ENCODE measurements around the gene GDF2. TPM values are rescaled to one million over a fixed set of nuclear protein-coding genes. Genes with fewer than 3 reads are reported as not detected.

Gene GDF2
- total RNA-seq, 1 donor from 2014 or later = not detected

DNA sequence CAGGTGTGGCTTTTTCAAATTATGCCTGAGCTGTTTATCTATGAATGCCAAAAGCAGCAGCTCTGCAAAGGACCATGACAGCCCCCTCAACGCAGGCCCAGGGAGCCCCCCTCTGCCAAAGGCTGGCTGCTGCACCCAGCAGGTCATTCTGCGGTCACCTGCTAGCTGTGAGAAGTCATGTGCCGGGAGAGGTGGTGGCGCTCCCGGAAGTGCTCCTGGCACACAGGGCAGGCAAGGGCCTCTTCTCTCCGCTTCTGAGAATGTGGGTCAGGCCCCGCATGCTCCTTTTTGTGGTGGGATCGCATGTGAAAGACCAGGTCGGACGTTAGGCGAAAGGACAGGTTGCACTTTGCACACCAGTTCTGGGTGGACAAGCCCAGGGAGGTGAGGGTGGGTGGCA, 45.4 kb downstream of the GDF2 start:
- Mint-ChIP-seq H3K27me3 (ENCODE audit: low read depth) (peaks cover 5% of the 10 kb centered on the region), H3K4me1 (ENCODE audit: low read depth) (peaks cover 14% of the 10 kb centered on the region), H3K9me3 (ENCODE audit: low read depth) (no peaks in the 10 kb centered on the region), H3K36me3 (ENCODE audit: low read depth) (peaks cover 1% of the 10 kb centered on the region), H3K4me3 (ENCODE audit: unreplicated experiment) (no peak overlapping the region), H3K27ac (ENCODE audit: unreplicated experiment) (no peak overlapping the region)
- peak; percentile 82 for DNase-seq (ENCODE audit: low spot score)
- TF ChIP-seq, protein P1, sequence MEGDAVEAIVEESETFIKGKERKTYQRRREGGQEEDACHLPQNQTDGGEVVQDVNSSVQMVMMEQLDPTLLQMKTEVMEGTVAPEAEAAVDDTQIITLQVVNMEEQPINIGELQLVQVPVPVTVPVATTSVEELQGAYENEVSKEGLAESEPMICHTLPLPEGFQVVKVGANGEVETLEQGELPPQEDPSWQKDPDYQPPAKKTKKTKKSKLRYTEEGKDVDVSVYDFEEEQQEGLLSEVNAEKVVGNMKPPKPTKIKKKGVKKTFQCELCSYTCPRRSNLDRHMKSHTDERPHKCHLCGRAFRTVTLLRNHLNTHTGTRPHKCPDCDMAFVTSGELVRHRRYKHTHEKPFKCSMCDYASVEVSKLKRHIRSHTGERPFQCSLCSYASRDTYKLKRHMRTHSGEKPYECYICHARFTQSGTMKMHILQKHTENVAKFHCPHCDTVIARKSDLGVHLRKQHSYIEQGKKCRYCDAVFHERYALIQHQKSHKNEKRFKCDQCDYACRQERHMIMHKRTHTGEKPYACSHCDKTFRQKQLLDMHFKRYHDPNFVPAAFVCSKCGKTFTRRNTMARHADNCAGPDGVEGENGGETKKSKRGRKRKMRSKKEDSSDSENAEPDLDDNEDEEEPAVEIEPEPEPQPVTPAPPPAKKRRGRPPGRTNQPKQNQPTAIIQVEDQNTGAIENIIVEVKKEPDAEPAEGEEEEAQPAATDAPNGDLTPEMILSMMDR (IDR thresholded peaks at IDR 0.05) = no peak

DNA sequence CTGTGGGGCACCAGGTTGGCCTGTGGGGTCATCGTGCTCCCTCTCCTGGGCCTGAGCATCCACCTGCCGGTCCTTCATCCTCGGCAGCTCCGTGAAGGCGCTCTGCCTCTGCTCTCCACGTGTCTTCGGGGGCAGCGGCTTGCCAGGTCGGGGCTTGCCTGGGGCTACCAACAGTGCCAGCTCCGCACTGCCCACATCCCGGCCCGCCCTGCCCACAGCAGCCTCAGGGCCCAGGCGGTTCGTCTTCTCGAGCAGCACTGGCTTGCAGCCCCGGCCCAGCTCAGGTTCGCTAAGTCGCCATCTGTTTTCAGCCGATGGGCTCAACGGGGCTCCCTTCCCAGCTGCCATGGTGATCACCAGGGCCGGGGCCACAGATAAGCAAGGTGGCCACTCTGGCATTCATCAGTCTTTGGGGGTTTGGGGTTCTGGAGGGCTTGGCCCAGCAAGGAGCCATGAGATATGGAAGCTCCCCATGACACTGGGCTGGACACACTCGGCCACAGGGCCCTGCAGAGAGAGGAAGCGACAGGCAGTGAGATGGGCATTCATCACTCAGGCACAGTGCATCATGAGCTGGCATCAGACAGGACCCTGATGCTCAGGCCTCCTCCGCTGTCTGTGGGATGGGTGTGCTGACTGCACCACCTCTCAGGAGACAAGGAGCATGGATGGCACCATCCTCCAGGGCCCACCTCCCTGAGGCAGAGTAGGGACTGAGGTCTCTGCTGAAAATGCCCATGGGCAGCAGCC, 46.4 kb downstream of the GDF2 start:
- peak; percentile 88 for DNase-seq (ENCODE audit: low spot score)
- H3K9me3 Mint-ChIP-seq (ENCODE audit: low read depth) = no peaks in the 10 kb centered on the region
- H3K4me1 Mint-ChIP-seq (ENCODE audit: low read depth) = peaks cover 23% of the 10 kb centered on the region
- peaks cover 1% of the 10 kb centered on the region for H3K36me3 Mint-ChIP-seq (ENCODE audit: low read depth)
- H3K27ac Mint-ChIP-seq (ENCODE audit: unreplicated experiment) = no peak overlapping the region
- TF ChIP-seq, protein P1 (IDR thresholded peaks at IDR 0.05) = no peak
- peaks cover 5% of the 10 kb centered on the region for H3K27me3 Mint-ChIP-seq (ENCODE audit: low read depth)
- H3K4me3 Mint-ChIP-seq (ENCODE audit: unreplicated experiment) = no peak overlapping the region

DNA sequence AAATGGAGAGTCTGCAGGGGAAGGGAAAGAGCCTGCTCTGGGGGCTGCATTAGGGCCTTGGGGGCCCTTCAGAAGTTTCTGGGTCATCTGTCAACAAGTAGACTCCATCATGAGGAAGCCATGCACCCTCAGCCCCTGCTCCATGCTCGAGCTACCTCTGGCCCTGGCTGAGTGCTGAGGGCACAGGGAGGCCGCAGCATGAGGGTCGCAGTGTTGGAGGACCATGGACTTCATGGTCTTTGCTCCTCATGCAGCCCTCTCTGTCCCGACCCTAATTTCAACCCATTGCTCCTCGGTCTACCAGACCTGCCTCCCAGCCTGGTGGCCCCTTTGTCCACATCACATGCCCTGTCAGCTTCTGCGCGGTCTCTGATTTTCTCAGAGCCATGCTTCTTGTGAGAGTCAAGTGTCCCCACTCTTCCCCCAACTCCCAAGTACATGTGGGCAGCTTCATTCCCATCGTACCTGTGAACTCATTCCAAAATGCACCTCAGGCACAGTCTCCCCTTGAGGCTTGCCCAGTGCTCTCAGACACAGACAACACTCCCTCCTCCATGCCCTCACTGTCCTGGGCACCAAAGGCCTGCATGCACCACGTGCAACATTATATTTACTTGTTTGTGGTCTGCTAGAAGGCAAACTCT, 47.1 kb downstream of the GDF2 start:
- H3K36me3 Mint-ChIP-seq (ENCODE audit: low read depth) = peaks cover 1% of the 10 kb centered on the region
- H3K9me3 Mint-ChIP-seq (ENCODE audit: low read depth) = no peaks in the 10 kb centered on the region
- peaks cover 5% of the 10 kb centered on the region for H3K27me3 Mint-ChIP-seq (ENCODE audit: low read depth)
- H3K27ac Mint-ChIP-seq (ENCODE audit: unreplicated experiment) = no peak overlapping the region
- DNase-seq (ENCODE audit: low spot score) = no peak
- TF ChIP-seq, protein P1 (IDR thresholded peaks at IDR 0.05) = no peak
- peaks cover 31% of the 10 kb centered on the region for H3K4me1 Mint-ChIP-seq (ENCODE audit: low read depth)
- H3K4me3 Mint-ChIP-seq (ENCODE audit: unreplicated experiment) = no peak overlapping the region

DNA sequence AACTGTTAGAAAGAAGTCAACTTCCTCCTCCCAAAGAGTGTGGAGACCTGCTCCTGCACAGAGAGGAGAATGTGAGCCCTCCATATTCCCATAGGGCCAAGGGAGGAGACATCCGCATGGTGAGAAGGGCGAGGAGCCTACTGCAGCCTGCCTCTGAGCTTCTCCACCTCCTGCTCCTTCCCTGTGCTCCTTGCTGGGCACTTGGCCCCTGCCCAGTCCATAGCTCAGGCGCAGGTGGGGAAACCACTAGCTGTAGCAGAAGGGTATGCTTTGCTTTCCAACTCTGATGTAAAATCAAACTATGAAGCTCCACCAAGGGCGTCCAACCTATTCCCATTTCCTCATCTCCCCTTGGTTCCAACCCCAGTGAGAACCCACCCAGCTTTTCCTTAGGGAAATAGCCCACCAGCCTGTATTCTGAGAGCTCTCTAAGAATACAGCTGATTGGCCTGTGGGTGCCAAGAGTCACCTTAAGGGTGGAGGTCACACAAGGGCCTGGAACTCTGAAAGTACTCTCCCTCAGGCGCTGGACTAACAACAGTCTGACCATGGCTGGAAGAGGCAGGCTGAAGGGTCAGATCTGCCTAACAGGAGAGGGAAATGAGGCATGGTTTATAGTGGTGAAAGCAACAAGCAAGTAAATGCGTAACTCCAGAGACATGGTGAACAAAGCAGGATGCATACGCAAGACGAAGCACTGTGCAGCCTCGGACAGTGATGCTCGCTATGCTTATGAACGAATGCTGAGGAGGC, 47.9 kb downstream of the GDF2 start:
- TF ChIP-seq, protein P1 (IDR thresholded peaks at IDR 0.05) = no peak
- Mint-ChIP-seq H3K36me3 (ENCODE audit: low read depth) (peaks cover 1% of the 10 kb centered on the region), H3K4me3 (ENCODE audit: unreplicated experiment) (no peak overlapping the region), H3K9me3 (ENCODE audit: low read depth) (no peaks in the 10 kb centered on the region), H3K4me1 (ENCODE audit: low read depth) (peaks cover 39% of the 10 kb centered on the region), H3K27ac (ENCODE audit: unreplicated experiment) (no peak overlapping the region), H3K27me3 (ENCODE audit: low read depth) (peaks cover 3% of the 10 kb centered on the region)
- peak; percentile 59 for DNase-seq (ENCODE audit: low spot score)

DNA sequence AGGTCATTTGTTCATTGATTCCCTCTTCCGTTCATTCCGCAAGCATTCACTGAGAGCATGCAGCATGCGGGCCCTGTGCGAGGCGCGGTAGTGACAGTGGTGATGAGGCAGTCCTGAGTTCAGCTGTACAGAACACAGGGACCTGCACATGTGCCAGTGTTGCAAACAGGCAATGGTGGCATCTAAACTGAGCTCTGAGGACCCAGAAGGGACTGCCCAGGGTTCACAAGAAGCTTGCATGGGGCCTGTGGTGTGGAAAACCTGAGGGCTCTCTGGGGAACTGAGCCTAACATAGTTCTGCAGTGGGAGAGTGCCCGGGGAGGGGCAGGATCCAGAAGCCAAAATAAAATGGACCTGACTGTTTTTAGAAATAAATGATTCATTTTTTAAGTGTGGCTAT, 48.6 kb downstream of the GDF2 start:
- Mint-ChIP-seq H3K27ac (ENCODE audit: unreplicated experiment) (no peak overlapping the region), H3K36me3 (ENCODE audit: low read depth) (peaks cover 1% of the 10 kb centered on the region), H3K4me1 (ENCODE audit: low read depth) (peaks cover 44% of the 10 kb centered on the region), H3K4me3 (ENCODE audit: unreplicated experiment) (no peak overlapping the region), H3K27me3 (ENCODE audit: low read depth) (peaks cover 3% of the 10 kb centered on the region), H3K9me3 (ENCODE audit: low read depth) (no peaks in the 10 kb centered on the region)
- no peak for DNase-seq (ENCODE audit: low spot score)
- TF ChIP-seq, protein P1 (IDR thresholded peaks at IDR 0.05) = no peak
